ENCODE data around the gene STAT3. TPM values are rescaled to one million over a fixed set of nuclear protein-coding genes. Genes with fewer than 3 reads are reported as not detected.

STAT3 gene
- 193 and 275 TPM in 2 replicates for total RNA-seq

GRCh38 chr17:42388381-42389134 is at the start of gene STAT3:
Gene STAT3, minus strand, starts transcription at chr17:42388442. Its CDS starts 39,926 bp downstream, at chr17:42348516.

GRCh38 chr17:42422958-42423712 is 34.9 kb upstream of the STAT3 start, which contains the start of gene CAVIN1:
Gene CAVIN1, minus strand, starts transcription at chr17:42423256. Its CDS starts 159 bp downstream, at chr17:42423097.

GRCh38 chr17:42287977-42288802 is 100.1 kb downstream of the STAT3 start, which contains the start of gene STAT5A:
Gene STAT5A, plus strand, starts transcription at chr17:42288498. Its CDS starts 914 bp downstream, at chr17:42289412.

GRCh38 chr17:42276359-42276608 is 112.0 kb downstream of the STAT3 start, which contains the start of gene STAT5B:
Gene STAT5B, minus strand, starts transcription at chr17:42276391. Its CDS starts 44,264 bp downstream, at chr17:42232127.

Other genes starting within 250 kb of the STAT3 start
- gene RAB5C, start 233.5 kb downstream of the STAT3 start, total RNA-seq: 78.4 and 80.0 TPM in 2 replicates
- gene KCNH4, start 207.3 kb downstream of the STAT3 start, total RNA-seq: under 0.01 TPM in 1 of 2 replicates, not detected in the other
- gene HCRT, start 203.0 kb downstream of the STAT3 start, total RNA-seq: not detected in 2 replicates
- gene GHDC, start 193.9 kb downstream of the STAT3 start, total RNA-seq: 22.8 and 24.3 TPM in 2 replicates
- gene STAT5B, start 112.1 kb downstream of the STAT3 start, total RNA-seq: 24.9 and 27.7 TPM in 2 replicates
- 30.1 and 48.5 TPM in 2 replicates for gene STAT5A, start 99.9 kb downstream of the STAT3 start, total RNA-seq
- 1,094 and 1,211 TPM in 2 replicates for gene CAVIN1, start 34.8 kb upstream of the STAT3 start, total RNA-seq
- 66.8 and 72.1 TPM in 2 replicates for gene ATP6V0A1, start 70.4 kb upstream of the STAT3 start, total RNA-seq
- 31.0 and 41.8 TPM in 2 replicates for gene NAGLU, start 147.8 kb upstream of the STAT3 start, total RNA-seq
- gene HSD17B1, start 164.5 kb upstream of the STAT3 start, total RNA-seq: 0.39 and 0.86 TPM in 2 replicates
- 12.3 and 13.6 TPM in 2 replicates for gene COASY, start 173.7 kb upstream of the STAT3 start, total RNA-seq
- 32.2 and 38.5 TPM in 2 replicates for gene MLX, start 178.7 kb upstream of the STAT3 start, total RNA-seq
- gene PSMC3IP, start 189.3 kb upstream of the STAT3 start, total RNA-seq: 3.0 and 4.1 TPM in 2 replicates
- 60.0 and 66.8 TPM in 2 replicates for gene RETREG3, start 220.9 kb upstream of the STAT3 start, total RNA-seq
- 17.1 and 18.1 TPM in 2 replicates for gene TUBG1, start 221.2 kb upstream of the STAT3 start, total RNA-seq

Measured in articular chondrocyte of knee joint (primary cell).